ENCODE results near the gene TRIM51.

- TF ChIP-seq EZH2 (IDR thresholded peaks at IDR 0.05) = no peak
- no peak for TF ChIP-seq POLR2AphosphoS5 (IDR thresholded peaks at IDR 0.05; ENCODE audit: borderline replicate concordance, low read depth, low read length)
Observed at GRCh38 chr11:55920537-55920936, 37.4 kb downstream of the TRIM51 start.
